ENCODE data around the gene RPTOR.

The RPTOR gene

DNA sequence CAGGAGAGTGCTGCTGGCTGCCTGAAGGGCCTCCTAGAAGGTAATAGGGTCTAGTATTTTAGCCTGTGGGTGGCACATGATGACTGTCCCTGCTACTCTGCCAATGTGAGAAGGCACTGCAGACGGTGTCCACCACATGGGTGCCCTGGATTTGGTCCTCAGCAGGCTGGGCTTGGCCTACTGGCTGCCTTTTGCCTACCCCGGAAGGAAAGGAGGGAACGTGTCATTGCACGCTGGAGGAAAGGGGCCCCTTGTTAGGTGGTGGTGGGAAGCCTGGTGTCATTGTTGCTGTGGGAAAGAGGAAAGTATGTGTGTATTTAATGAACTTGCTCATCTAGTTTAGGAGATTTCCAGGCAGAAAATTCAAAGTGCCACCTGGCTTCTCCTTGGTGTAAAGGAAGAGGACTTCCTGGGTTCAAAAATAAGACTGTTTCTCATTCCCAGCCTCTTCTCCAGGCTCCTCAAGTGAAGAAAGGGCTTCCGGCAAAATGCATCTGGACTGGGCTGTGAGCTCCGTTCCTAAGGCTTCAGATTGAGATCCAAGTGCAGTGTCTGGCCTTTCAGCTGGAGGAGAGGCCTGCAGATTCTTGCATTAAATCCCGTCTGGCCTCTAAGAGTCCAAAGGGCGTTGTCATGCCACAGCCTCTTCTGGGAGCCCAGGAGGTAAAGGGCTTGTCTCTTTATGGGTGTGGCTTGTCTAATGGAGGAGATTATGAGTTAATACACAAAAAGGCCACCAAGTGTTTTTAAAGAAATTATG lies 55.1 kb downstream of the RPTOR start:
- Histone ChIP-seq H3K4me1 (ENCODE audit: control insufficient read depth, insufficient read depth, low read length) (peaks cover 5% of the 10 kb centered on the region), H3K9ac (ENCODE audit: low read depth, low read length) (no peak overlapping the region), H3K36me3 (ENCODE audit: control insufficient read depth, insufficient read depth, low read length) (no peaks in the 10 kb centered on the region), H3K4me3 (ENCODE audit: low read depth, low read length) (no peak overlapping the region), H3K27me3 (ENCODE audit: control insufficient read depth, insufficient read depth, low read length) (no peaks in the 10 kb centered on the region), H3K9me3 (ENCODE audit: control insufficient read depth, insufficient read depth, low read length) (no peaks in the 10 kb centered on the region)

DNA sequence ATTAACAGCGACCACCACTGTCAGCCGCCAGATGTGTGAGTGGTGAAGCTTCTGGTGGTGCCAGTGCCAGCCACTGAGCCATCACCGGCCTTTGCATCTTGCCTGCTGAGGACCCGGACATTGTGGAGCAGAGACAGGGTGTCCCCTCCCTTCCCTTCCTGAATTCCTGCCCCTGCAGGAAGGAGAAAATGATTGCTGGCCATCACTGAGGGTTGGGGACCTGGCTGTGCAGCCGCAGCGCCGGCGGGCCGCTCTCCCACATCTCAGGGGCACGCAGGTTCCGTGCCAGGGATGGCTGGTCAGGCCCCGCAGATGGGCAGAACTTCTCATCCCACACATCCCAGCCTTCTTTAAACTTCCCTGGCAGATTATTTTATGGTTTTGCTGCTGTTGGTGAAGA lies 56.5 kb downstream of the RPTOR start:
- no peaks in the 10 kb centered on the region for H3K36me3 ChIP-seq (ENCODE audit: control insufficient read depth, insufficient read depth, low read length)
- peaks cover 5% of the 10 kb centered on the region for H3K4me1 ChIP-seq (ENCODE audit: control insufficient read depth, insufficient read depth, low read length)
- no peaks in the 10 kb centered on the region for H3K27me3 ChIP-seq (ENCODE audit: control insufficient read depth, insufficient read depth, low read length)
- H3K4me3 ChIP-seq (ENCODE audit: low read depth, low read length): no peak overlapping the region
- H3K9ac ChIP-seq (ENCODE audit: low read depth, low read length): no peak overlapping the region
- H3K9me3 ChIP-seq (ENCODE audit: control insufficient read depth, insufficient read depth, low read length): no peaks in the 10 kb centered on the region

DNA sequence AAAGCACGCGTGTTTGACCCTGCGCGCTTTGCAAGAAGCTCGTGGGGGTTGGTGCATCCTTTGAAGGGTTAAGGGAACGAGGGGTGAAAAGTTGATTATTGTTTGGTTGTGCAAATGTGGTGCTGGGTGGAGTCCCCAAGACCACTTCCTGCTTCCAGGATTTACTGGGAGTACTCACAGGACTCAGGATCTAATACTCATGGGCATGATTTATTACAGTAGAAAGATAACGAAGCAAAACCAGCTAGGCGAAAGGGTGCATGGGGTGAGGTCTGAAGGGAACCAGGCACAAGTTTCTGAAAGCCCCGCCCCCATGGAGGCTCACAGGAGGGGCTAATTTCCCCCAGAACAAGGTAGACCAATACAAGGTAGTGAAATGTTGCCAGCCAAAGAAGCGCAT lies 58.8 kb downstream of the RPTOR start:
- Histone ChIP-seq H3K36me3 (ENCODE audit: control insufficient read depth, insufficient read depth, low read length) (no peaks in the 10 kb centered on the region), H3K27me3 (ENCODE audit: control insufficient read depth, insufficient read depth, low read length) (no peaks in the 10 kb centered on the region), H3K4me1 (ENCODE audit: control insufficient read depth, insufficient read depth, low read length) (peaks cover 5% of the 10 kb centered on the region), H3K9ac (ENCODE audit: low read depth, low read length) (no peak overlapping the region), H3K4me3 (ENCODE audit: low read depth, low read length) (no peak overlapping the region), H3K9me3 (ENCODE audit: control insufficient read depth, insufficient read depth, low read length) (no peaks in the 10 kb centered on the region)

DNA sequence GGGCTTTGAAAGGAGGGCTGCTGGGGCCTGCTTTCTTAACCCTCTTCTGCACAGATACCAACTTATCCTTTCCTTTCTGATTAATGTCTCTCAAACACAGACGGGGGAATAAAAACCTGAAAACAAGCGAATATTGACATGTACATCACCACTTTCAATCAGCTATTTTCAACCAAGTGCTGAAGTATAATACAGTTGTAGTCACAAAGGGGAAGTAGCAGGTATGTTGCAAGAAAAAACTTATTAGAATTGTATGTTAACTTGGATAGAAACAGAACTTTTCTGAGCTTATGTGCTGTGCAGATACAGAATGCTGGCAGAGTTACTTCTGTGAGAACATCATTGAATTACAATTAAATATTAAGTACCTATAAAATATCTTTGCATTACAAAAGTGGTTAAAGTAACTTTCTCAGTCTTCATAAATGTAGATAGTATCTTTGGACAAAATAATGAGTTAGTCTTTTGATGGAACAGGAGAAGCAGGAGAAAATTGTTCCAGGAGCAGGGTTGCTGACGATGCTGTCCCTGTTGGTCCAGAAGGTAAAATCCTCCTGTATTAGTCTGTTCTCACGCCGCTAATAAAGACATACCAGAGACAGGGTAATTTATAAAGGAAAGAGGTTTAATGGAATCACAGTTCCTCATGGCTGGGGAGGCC lies 59.5 kb downstream of the RPTOR start:
- Histone ChIP-seq H3K4me3 (ENCODE audit: low read depth, low read length) (no peak overlapping the region), H3K27me3 (ENCODE audit: control insufficient read depth, insufficient read depth, low read length) (no peaks in the 10 kb centered on the region), H3K9me3 (ENCODE audit: control insufficient read depth, insufficient read depth, low read length) (no peaks in the 10 kb centered on the region), H3K36me3 (ENCODE audit: control insufficient read depth, insufficient read depth, low read length) (no peaks in the 10 kb centered on the region), H3K4me1 (ENCODE audit: control insufficient read depth, insufficient read depth, low read length) (peaks cover 5% of the 10 kb centered on the region), H3K9ac (ENCODE audit: low read depth, low read length) (no peak overlapping the region)

DNA sequence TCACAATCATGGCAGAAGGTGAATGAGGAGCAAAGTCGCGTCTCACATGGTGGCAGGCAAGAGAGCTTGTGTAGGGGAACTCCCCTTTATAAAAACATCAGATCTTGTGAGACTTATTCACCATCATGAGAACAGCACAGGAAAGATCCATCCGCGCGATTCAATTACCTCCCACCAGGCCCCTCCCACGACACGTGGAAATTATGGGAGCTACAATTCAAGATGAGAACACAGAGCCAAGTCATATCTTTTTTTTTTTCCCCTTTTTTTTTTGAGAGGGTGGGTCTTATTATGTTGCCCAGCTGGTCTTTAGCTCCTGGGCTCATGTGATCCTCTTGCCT lies 60.0 kb downstream of the RPTOR start:
- Histone ChIP-seq H3K4me3 (ENCODE audit: low read depth, low read length) (no peak overlapping the region), H3K27me3 (ENCODE audit: control insufficient read depth, insufficient read depth, low read length) (no peaks in the 10 kb centered on the region), H3K9me3 (ENCODE audit: control insufficient read depth, insufficient read depth, low read length) (no peaks in the 10 kb centered on the region), H3K4me1 (ENCODE audit: control insufficient read depth, insufficient read depth, low read length) (peaks cover 5% of the 10 kb centered on the region), H3K9ac (ENCODE audit: low read depth, low read length) (no peak overlapping the region), H3K36me3 (ENCODE audit: control insufficient read depth, insufficient read depth, low read length) (no peaks in the 10 kb centered on the region)

DNA sequence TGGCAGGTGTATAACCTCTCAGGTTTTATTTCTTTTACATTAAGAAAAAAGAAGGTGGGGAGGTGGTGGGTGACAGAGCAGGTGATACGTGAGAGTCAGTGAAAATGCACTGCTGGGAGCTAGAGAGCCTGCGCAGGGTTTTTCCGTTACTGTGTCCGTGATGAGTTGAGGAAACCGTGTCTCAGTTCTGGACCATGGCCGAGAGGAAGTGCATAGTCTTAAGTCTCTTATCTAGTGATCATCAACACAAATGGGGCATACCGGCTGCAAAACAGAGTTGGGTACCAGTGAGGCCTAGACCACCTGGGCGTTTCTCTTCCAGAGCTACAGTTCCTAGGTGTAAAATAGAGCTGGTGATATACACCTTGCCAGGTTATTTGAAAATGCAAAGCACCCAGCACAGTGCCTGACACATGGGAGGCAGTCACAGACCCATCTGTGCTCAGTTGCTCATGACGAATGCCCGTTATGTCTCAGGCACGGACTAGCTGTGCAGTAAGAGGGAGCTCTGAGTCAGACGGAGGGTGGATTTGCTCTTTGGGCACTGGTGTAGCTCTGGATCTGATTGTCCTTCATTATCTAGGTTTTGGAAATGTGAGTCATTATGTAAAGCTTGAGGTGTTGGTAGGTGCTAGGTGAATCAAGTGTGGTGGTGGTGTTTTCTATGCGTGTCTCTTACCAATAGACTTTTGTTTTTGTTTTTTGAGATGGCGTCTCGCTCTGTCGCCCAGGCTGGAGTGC lies 60.9 kb downstream of the RPTOR start:
- Histone ChIP-seq H3K9ac (ENCODE audit: low read depth, low read length) (no peak overlapping the region), H3K27me3 (ENCODE audit: control insufficient read depth, insufficient read depth, low read length) (no peaks in the 10 kb centered on the region), H3K9me3 (ENCODE audit: control insufficient read depth, insufficient read depth, low read length) (no peaks in the 10 kb centered on the region), H3K36me3 (ENCODE audit: control insufficient read depth, insufficient read depth, low read length) (no peaks in the 10 kb centered on the region), H3K4me1 (ENCODE audit: control insufficient read depth, insufficient read depth, low read length) (peaks cover 5% of the 10 kb centered on the region), H3K4me3 (ENCODE audit: low read depth, low read length) (no peak overlapping the region)

DNA sequence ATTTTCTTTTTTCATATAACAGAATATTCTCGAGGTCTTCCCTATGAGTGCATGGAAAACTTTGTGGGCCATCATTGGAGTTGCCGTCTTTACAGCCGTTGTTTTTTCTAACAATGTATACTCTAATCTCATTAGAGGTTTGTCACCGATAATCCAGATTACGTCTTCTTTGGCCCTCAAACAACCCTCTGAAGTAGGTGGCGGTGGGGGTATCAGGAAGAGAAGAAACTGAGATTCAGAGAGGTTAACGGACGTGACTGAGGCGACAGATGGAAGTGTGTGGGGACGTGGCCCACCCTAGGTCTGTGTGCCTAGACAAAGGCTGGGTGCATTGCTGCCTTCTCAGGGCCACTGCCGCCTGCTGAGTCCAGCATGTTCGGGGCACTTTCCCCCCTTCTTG lies 63.7 kb downstream of the RPTOR start:
- no peak overlapping the region for H3K4me3 ChIP-seq (ENCODE audit: low read depth, low read length)
- no peaks in the 10 kb centered on the region for H3K27me3 ChIP-seq (ENCODE audit: control insufficient read depth, insufficient read depth, low read length)
- H3K4me1 ChIP-seq (ENCODE audit: control insufficient read depth, insufficient read depth, low read length): peaks cover 3% of the 10 kb centered on the region
- H3K9ac ChIP-seq (ENCODE audit: low read depth, low read length): no peak overlapping the region
- H3K9me3 ChIP-seq (ENCODE audit: control insufficient read depth, insufficient read depth, low read length): no peaks in the 10 kb centered on the region
- H3K36me3 ChIP-seq (ENCODE audit: control insufficient read depth, insufficient read depth, low read length): no peaks in the 10 kb centered on the region

DNA sequence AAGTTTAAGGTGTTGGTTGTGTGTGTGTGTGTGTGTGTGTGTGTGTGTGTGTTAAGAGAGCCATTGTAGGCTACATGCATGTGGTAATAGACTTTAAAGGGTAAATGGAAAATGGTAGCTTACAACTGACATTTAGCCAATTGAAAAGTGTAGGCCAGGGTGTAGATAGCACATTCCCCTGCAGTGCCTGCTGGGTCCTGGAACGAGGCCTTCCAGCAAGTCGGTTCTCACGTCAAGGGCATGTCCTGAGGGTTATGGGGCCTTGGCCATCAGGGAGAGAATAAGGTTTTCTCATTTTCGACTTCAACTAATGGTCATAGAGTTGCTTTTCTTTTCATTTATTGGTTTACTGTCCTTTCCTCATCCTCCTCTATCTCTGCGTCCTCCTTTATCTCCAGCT lies 65.1 kb downstream of the RPTOR start:
- H3K27me3 ChIP-seq (ENCODE audit: control insufficient read depth, insufficient read depth, low read length): no peaks in the 10 kb centered on the region
- H3K4me1 ChIP-seq (ENCODE audit: control insufficient read depth, insufficient read depth, low read length): no peaks in the 10 kb centered on the region
- no peaks in the 10 kb centered on the region for H3K9me3 ChIP-seq (ENCODE audit: control insufficient read depth, insufficient read depth, low read length)
- H3K4me3 ChIP-seq (ENCODE audit: low read depth, low read length): no peak overlapping the region
- no peaks in the 10 kb centered on the region for H3K36me3 ChIP-seq (ENCODE audit: control insufficient read depth, insufficient read depth, low read length)
- no peak overlapping the region for H3K9ac ChIP-seq (ENCODE audit: low read depth, low read length)

DNA sequence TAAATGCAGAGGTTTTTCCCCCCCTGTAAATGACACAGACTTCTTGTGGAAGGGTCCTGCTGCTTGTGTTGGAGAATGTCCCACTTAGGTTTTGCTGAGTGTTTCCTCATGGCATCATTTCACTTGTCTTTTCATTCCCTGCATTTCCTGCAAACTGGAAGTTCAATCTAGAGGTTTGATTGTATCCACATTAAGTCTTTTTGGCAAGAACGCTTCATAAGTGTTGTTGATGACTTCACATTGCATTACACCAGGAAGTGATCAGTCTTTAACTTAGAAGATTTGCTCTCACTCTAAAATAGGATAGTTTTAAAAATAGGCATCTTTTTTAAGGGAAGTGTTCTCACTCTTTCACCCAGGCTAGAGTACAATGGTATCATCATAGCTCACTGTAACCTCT lies 67.2 kb downstream of the RPTOR start:
- H3K27me3 ChIP-seq (ENCODE audit: control insufficient read depth, insufficient read depth, low read length): no peaks in the 10 kb centered on the region
- H3K4me3 ChIP-seq (ENCODE audit: low read depth, low read length): no peak overlapping the region
- H3K9ac ChIP-seq (ENCODE audit: low read depth, low read length): no peak overlapping the region
- H3K9me3 ChIP-seq (ENCODE audit: control insufficient read depth, insufficient read depth, low read length): no peaks in the 10 kb centered on the region
- H3K36me3 ChIP-seq (ENCODE audit: control insufficient read depth, insufficient read depth, low read length): no peaks in the 10 kb centered on the region
- H3K4me1 ChIP-seq (ENCODE audit: control insufficient read depth, insufficient read depth, low read length): no peaks in the 10 kb centered on the region

DNA sequence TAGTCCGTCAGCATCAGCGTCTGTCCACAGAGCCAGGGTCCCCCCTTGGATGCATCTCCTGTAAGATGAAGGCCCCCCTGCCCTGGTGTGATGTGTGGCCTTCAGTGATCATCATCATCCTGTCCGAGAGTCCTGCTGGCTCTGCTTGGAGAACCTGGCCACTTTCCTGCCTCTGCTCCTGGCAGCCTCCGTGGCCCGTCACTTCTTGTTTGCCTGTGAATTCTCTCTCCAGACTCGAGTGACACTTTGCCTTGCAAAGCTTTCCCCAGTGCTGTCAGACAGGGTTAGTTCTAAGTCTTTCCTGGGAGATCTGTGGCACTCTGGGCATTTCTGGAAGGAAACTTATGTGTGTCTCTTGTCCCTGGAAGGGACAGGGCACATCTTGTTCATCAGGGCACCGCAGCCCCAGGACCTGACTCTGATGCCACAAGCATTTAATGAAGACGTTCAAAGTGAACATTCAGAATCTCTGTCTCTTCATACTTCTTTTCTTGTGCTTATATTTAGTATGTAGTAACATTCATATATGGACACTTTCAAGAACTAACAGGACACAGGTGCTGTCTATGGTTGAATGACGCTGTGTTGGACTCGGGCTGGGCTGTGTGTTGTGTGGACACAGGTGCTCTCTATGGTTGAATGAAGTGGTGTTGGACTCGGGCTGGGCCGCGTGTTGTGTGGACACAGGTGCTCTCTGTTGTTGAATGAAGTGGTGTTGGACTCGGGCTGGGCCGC lies 68.5 kb downstream of the RPTOR start:
- no peaks in the 10 kb centered on the region for H3K27me3 ChIP-seq (ENCODE audit: control insufficient read depth, insufficient read depth, low read length)
- no peak overlapping the region for H3K9ac ChIP-seq (ENCODE audit: low read depth, low read length)
- no peaks in the 10 kb centered on the region for H3K9me3 ChIP-seq (ENCODE audit: control insufficient read depth, insufficient read depth, low read length)
- H3K4me1 ChIP-seq (ENCODE audit: control insufficient read depth, insufficient read depth, low read length): no peaks in the 10 kb centered on the region
- no peaks in the 10 kb centered on the region for H3K36me3 ChIP-seq (ENCODE audit: control insufficient read depth, insufficient read depth, low read length)
- no peak overlapping the region for H3K4me3 ChIP-seq (ENCODE audit: low read depth, low read length)

DNA sequence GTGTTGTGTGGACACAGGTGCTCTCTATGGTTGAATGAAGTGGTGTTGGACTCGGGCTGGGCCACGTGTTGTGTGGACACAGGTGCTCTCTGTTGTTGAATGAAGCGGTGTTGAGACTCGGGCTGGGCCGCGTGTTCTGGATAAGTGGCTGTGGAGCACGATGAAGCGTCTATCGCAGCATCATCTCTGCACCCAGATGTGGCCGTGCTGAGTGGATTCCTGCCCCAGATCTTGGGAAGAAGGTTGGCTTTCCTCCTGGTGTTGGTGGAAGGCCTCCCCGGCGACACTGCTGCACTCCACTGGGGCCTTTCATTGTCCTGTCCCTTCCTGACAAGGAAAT lies 69.1 kb downstream of the RPTOR start:
- Histone ChIP-seq H3K9ac (ENCODE audit: low read depth, low read length) (no peak overlapping the region), H3K27me3 (ENCODE audit: control insufficient read depth, insufficient read depth, low read length) (no peaks in the 10 kb centered on the region), H3K4me3 (ENCODE audit: low read depth, low read length) (no peak overlapping the region), H3K9me3 (ENCODE audit: control insufficient read depth, insufficient read depth, low read length) (no peaks in the 10 kb centered on the region), H3K36me3 (ENCODE audit: control insufficient read depth, insufficient read depth, low read length) (no peaks in the 10 kb centered on the region), H3K4me1 (ENCODE audit: control insufficient read depth, insufficient read depth, low read length) (no peaks in the 10 kb centered on the region)

All from iPS-15b (cell line).